ENCODE data around the gene IKBKG. TPM values are rescaled to one million over a fixed set of nuclear protein-coding genes. Genes with fewer than 3 reads are reported as not detected.
A peak's percentile ranks its signal among the peaks of the same experiment; 100 is the strongest.

IKBKG gene
- total and polyA plus RNA-seq, 2 of the 13 experiments (the other 11 are each of a cell fraction or from before 2014, with no cell fraction given): 30.6 to 44.3 TPM

DNA sequence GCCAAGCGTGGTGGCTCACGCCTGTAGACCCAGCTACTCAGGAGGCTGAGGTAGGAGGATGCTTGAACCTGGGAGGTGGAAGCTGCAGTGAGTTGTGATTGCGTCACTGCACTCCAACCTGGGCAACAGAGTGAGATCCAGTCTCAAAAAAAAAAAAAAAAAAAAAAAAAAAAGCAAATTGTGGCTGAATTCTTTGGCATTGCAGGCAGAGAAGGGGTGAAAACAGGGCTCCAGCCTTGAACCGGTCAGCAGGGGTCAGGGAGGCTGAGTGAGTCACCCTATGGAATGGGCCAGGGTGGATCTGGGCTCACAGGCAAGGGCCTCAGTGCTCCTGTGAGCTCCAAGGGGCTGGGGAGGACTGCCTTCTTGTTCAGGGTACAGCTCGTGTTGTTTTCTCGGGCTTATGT, 18.2 kb upstream of the IKBKG start (continued):
- TF ChIP-seq ZNF407 (CRISPR knock-in tag; IDR thresholded peaks at IDR 0.05; ENCODE audit: not compliant biosample characterization) (no peak), KLF15 (CRISPR knock-in tag; IDR thresholded peaks at IDR 0.05; ENCODE audit: borderline replicate concordance) (no peak), ZNF382 (CRISPR knock-in tag; IDR thresholded peaks at IDR 0.05; ENCODE audit: borderline replicate concordance) (no peak), ZSCAN20 (CRISPR knock-in tag; IDR thresholded peaks at IDR 0.05; ENCODE audit: borderline replicate concordance) (no peak), NR2F2 (IDR thresholded peaks at IDR 0.05; ENCODE audit: borderline replicate concordance, low read depth) (0 out of 2 replicates have a peak, but pooled peaks have one; percentile 15), SALL2 (CRISPR knock-in tag; IDR thresholded peaks at IDR 0.05) (no peak), SP1 (IDR thresholded peaks at IDR 0.05) (no peak), SP1 (CRISPR knock-in tag; IDR thresholded peaks at IDR 0.05) (no peak), ZNF124 (CRISPR knock-in tag; IDR thresholded peaks at IDR 0.05) (no peak), NR2F1 (CRISPR knock-in tag; IDR thresholded peaks at IDR 0.05) (peak in 1 of 2 experiments; percentile 55; a peak in 1 of 4 replicates), ZNF263 (CRISPR knock-in tag; IDR thresholded peaks at IDR 0.05) (peak; percentile 85), E2F1 (CRISPR knock-in tag; IDR thresholded peaks at IDR 0.05) (no peak)
- TF ChIP-seq, protein P1, sequence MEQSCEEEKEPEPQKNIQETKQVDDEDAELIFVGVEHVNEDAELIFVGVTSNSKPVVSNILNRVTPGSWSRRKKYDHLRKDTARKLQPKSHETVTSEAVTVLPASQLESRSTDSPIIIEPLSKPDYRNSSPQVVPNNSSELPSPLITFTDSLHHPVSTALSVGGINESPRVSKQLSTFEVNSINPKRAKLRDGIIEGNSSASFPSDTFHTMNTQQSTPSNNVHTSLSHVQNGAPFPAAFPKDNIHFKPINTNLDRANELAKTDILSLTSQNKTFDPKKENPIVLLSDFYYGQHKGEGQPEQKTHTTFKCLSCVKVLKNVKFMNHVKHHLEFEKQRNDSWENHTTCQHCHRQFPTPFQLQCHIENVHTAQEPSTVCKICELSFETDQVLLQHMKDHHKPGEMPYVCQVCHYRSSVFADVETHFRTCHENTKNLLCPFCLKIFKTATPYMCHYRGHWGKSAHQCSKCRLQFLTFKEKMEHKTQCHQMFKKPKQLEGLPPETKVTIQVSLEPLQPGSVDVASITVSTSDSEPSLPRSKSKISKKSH (CRISPR knock-in tag; IDR thresholded peaks at IDR 0.05; ENCODE audit: borderline replicate concordance): no peak
